Measurements from ENCODE around the gene PNMA1. TPM values are rescaled to one million over a fixed set of nuclear protein-coding genes. Genes with fewer than 3 reads are reported as not detected.

The PNMA1 gene
- total RNA-seq, 1 experiment from 2014 or later, result 24.6 TPM

GRCh38 chr14:73738518-73739173 is 24.5 kb upstream of the PNMA1 start:
- no peak overlapping the region for H3K4me2 ChIP-seq (ENCODE audit: low read length)
- H3K9me2 ChIP-seq (ENCODE audit: insufficient read depth), result no peaks in the 10 kb centered on the region
- ChIA-PET CTCF (no interaction called here), POLR2A (no interaction called here), RAD21 (ENCODE audit: low non-redundant PET in 1 of 2, low total read pairs in 2 of 2, uncharacterized antibody in 2 of 2, unreplicated experiment in 2 of 2) (no interaction called here)
- ATAC-seq (no peak), DNase-seq (ENCODE audit: low read depth, low spot score) (no peak)
- no peaks in the 10 kb centered on the region for H3K27me3 ChIP-seq (ENCODE audit: insufficient read depth, low read length)
- no peak overlapping the region for H3K9ac ChIP-seq (ENCODE audit: low read length)
- H3K4me3 ChIP-seq (replicated peaks in 1 of 2; ENCODE audit: low read depth in 1 of 2, low read length in 2 of 2), result no peak overlapping the region
- intact Hi-C loops (cut with micrococcal nuclease), result no loop called here
- peaks cover 3% of the 10 kb centered on the region; the same call in 1 of the 2 replicates for H4K20me1 ChIP-seq (ENCODE audit: insufficient read depth)
- TF ChIP-seq ZBTB33 (IDR thresholded peaks at IDR 0.05; ENCODE audit: extremely low read depth, insufficient replicate concordance, low read length), result no peak
- no peak for TF ChIP-seq SP1 (IDR thresholded peaks at IDR 0.05; ENCODE audit: low read depth)
- no peak for TF ChIP-seq CBX3 (IDR thresholded peaks at IDR 0.05; ENCODE audit: low read depth)
- no peak for TF ChIP-seq RAD21 (IDR thresholded peaks at IDR 0.05; ENCODE audit: low read depth)
- no peak for TF ChIP-seq SIN3A (IDR thresholded peaks at IDR 0.05; ENCODE audit: low read depth)
- no peak for TF ChIP-seq CEBPB (IDR thresholded peaks at IDR 0.05; ENCODE audit: low read depth)
- no peak for TF ChIP-seq CTCF (IDR thresholded peaks at IDR 0.05 in 2 of 3, conservative IDR thresholded peaks at IDR 0.05 in 1 of 3; ENCODE audit: borderline replicate concordance in 1 of 3, insufficient read depth in 1 of 3, low read depth in 2 of 3, low read length in 2 of 3)
- no peak for TF ChIP-seq EGR1 (IDR thresholded peaks at IDR 0.05; ENCODE audit: low read depth)
- no peak for TF ChIP-seq EZH2 (IDR thresholded peaks at IDR 0.05)
- TF ChIP-seq POLR2A (IDR thresholded peaks at IDR 0.05; ENCODE audit: borderline replicate concordance, extremely low read depth, insufficient read depth, insufficient read length), result no peak
- TF ChIP-seq ELF1 (IDR thresholded peaks at IDR 0.05; ENCODE audit: borderline replicate concordance, low read depth), result no peak
- TF ChIP-seq JUND (IDR thresholded peaks at IDR 0.05), result no peak
- no peak for TF ChIP-seq EZH2phosphoT487 (IDR thresholded peaks at IDR 0.05; ENCODE audit: borderline replicate concordance)
- TF ChIP-seq FOSL1 (IDR thresholded peaks at IDR 0.05; ENCODE audit: low read depth), result no peak
- no peak for TF ChIP-seq SRF (IDR thresholded peaks at IDR 0.05; ENCODE audit: low read depth)
- no TSS peak for BruUV-seq (replicated peaks)
- no peaks in the 10 kb centered on the region for H3K9me3 ChIP-seq (ENCODE audit: control insufficient read depth in 1 of 2, insufficient read depth in 1 of 2, low read depth in 1 of 2, low read length in 2 of 2)
- peaks cover 41 to 44% of the 10 kb centered on the region in 2 experiments for H3K4me1 ChIP-seq (ENCODE audit: control insufficient read depth in 1 of 2, insufficient read depth in 2 of 2, low read length in 2 of 2)
- peaks cover 47% of the 10 kb centered on the region for H3K79me2 ChIP-seq (ENCODE audit: insufficient read depth, low read length)
- no peak overlapping the region; the same call in 1 of the 2 replicates for H3K27ac ChIP-seq (ENCODE audit: low read depth, low read length)
- H2AFZ ChIP-seq (ENCODE audit: low read depth, low read length, poor library complexity, severe bottlenecking), result no peak overlapping the region
- peaks cover 14 to 18% of the 10 kb centered on the region in 2 experiments; a peak in 3 of 4 replicates for H3K36me3 ChIP-seq (ENCODE audit: control insufficient read depth in 1 of 2, insufficient read depth in 2 of 2, low read length in 2 of 2)

Measured in HCT116 (cell line).